ENCODE results near the gene PITHD1.
"Not testable (repeated sequence)": the region's sequence is repeated elsewhere in the genome, so short reads cannot be mapped to it uniquely, and the experiment has no call there.

DNA sequence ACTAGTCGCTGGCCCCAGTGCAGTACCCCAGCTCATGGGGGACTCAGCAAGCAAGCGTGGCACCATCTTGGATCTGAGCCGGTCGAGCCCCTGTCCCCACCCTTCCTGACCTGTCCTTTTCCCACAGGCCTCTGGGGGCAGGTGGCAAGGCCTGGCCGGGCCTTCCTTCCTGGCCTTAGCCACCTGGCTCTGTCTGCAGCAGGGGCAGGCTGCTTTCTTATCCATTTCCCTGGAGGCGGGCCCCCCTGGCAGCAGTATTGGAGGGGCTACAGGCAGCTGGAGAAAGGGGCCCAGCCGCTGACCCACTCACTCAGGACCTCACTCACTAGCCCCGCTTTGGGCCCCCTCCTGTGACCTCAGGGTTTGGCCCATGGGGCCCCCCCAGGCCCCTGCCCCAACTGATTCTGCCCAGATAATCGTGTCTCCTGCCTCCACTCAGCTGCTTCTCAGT lies 16.5 kb downstream of the PITHD1 start:
- TF ChIP-seq, protein P1, sequence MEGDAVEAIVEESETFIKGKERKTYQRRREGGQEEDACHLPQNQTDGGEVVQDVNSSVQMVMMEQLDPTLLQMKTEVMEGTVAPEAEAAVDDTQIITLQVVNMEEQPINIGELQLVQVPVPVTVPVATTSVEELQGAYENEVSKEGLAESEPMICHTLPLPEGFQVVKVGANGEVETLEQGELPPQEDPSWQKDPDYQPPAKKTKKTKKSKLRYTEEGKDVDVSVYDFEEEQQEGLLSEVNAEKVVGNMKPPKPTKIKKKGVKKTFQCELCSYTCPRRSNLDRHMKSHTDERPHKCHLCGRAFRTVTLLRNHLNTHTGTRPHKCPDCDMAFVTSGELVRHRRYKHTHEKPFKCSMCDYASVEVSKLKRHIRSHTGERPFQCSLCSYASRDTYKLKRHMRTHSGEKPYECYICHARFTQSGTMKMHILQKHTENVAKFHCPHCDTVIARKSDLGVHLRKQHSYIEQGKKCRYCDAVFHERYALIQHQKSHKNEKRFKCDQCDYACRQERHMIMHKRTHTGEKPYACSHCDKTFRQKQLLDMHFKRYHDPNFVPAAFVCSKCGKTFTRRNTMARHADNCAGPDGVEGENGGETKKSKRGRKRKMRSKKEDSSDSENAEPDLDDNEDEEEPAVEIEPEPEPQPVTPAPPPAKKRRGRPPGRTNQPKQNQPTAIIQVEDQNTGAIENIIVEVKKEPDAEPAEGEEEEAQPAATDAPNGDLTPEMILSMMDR (IDR thresholded peaks at IDR 0.05): not testable (repeated sequence)
- not testable (repeated sequence) for TF ChIP-seq POLR2A (IDR thresholded peaks at IDR 0.05)

Data from breast epithelium (tissue), 3 donors.